ENCODE measurements around the gene KCNN3. TPM values are rescaled to one million over a fixed set of nuclear protein-coding genes. Genes with fewer than 3 reads are reported as not detected.

The KCNN3 gene
- total and polyA plus RNA-seq, 2 of the 13 experiments (the other 11 are each of a cell fraction or from before 2014, with no cell fraction given), result not detected

- DNase-seq (ENCODE audit: low spot score) (no peak), FAIRE-seq (no peak), ATAC-seq (no peak)
- Histone ChIP-seq H3K27me3 (ENCODE audit: control insufficient read depth in 1 of 2, insufficient read depth in 2 of 2, low read length in 2 of 2) (0 out of 5 replicates have a peak, but pooled peaks cover 0 to 15% of the 10 kb centered on the region in 2 experiments), H3K4me1 (ENCODE audit: insufficient read depth, low read length) (no peaks in the 10 kb centered on the region), H3K27ac (ENCODE audit: extremely low read length, insufficient read depth, low read length) (no peak overlapping the region), H3K4me2 (ENCODE audit: low read depth, low read length) (no peak overlapping the region), H2AFZ (ENCODE audit: low read length) (no peak overlapping the region), H4K20me1 (ENCODE audit: insufficient read depth, low read length) (no peaks in the 10 kb centered on the region), H3K9me3 (ENCODE audit: low read length) (no peaks in the 10 kb centered on the region), H3K36me3 (replicated peaks in 1 of 2; ENCODE audit: control insufficient read depth in 1 of 2, insufficient read depth in 2 of 2, low read length in 2 of 2) (no peaks in the 10 kb centered on the region), H3K4me3 (replicated peaks in 1 of 3; ENCODE audit: insufficient read depth in 1 of 3, low read depth in 2 of 3, low read length in 3 of 3) (no peak overlapping the region), H3K79me2 (ENCODE audit: insufficient read depth, low read length) (no peaks in the 10 kb centered on the region), H3K9ac (ENCODE audit: insufficient read depth, low read depth, low read length) (no peak overlapping the region)
- no TSS peak for BruUV-seq (replicated peaks)
- ChIA-PET CTCF (ENCODE audit: low intra/inter-chr PET ratio, low total read pairs) (no interaction called here), POLR2A (no interaction called here)
- in situ Hi-C loops (cut with HindIII; ENCODE audit: extremely low pct_ligation_motif_present, low pct_unique_long_range_greater_than_20kb), result no loop called here
- no peak for TF ChIP-seq KDM5B (CRISPR knock-in tag; IDR thresholded peaks at IDR 0.05; ENCODE audit: borderline replicate concordance)
- no peak for TF ChIP-seq ZNF317 (CRISPR knock-in tag; IDR thresholded peaks at IDR 0.05)
- no peak for TF ChIP-seq ZSCAN21 (CRISPR knock-in tag; IDR thresholded peaks at IDR 0.05; ENCODE audit: borderline replicate concordance)
- no peak for TF ChIP-seq NCOA5 (CRISPR knock-in tag; IDR thresholded peaks at IDR 0.05)
- no peak for TF ChIP-seq ZNF678 (CRISPR knock-in tag; IDR thresholded peaks at IDR 0.05)
- no peak for TF ChIP-seq TMF1 (CRISPR knock-in tag; IDR thresholded peaks at IDR 0.05; ENCODE audit: low read depth)
- no peak for TF ChIP-seq ZBTB33 (CRISPR knock-in tag; IDR thresholded peaks at IDR 0.05)
- no peak for TF ChIP-seq ZNF775 (CRISPR knock-in tag; IDR thresholded peaks at IDR 0.05; ENCODE audit: borderline replicate concordance)
- TF ChIP-seq ZNF224 (CRISPR knock-in tag; IDR thresholded peaks at IDR 0.05), result no peak
- TF ChIP-seq, protein P1, sequence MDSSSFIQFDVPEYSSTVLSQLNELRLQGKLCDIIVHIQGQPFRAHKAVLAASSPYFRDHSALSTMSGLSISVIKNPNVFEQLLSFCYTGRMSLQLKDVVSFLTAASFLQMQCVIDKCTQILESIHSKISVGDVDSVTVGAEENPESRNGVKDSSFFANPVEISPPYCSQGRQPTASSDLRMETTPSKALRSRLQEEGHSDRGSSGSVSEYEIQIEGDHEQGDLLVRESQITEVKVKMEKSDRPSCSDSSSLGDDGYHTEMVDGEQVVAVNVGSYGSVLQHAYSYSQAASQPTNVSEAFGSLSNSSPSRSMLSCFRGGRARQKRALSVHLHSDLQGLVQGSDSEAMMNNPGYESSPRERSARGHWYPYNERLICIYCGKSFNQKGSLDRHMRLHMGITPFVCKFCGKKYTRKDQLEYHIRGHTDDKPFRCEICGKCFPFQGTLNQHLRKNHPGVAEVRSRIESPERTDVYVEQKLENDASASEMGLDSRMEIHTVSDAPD (CRISPR knock-in tag; IDR thresholded peaks at IDR 0.05), result no peak
- TF ChIP-seq UBTF (CRISPR knock-in tag; IDR thresholded peaks at IDR 0.05), result no peak
- no peak for TF ChIP-seq ZNF891 (CRISPR knock-in tag; IDR thresholded peaks at IDR 0.05)
- TF ChIP-seq, protein P2, sequence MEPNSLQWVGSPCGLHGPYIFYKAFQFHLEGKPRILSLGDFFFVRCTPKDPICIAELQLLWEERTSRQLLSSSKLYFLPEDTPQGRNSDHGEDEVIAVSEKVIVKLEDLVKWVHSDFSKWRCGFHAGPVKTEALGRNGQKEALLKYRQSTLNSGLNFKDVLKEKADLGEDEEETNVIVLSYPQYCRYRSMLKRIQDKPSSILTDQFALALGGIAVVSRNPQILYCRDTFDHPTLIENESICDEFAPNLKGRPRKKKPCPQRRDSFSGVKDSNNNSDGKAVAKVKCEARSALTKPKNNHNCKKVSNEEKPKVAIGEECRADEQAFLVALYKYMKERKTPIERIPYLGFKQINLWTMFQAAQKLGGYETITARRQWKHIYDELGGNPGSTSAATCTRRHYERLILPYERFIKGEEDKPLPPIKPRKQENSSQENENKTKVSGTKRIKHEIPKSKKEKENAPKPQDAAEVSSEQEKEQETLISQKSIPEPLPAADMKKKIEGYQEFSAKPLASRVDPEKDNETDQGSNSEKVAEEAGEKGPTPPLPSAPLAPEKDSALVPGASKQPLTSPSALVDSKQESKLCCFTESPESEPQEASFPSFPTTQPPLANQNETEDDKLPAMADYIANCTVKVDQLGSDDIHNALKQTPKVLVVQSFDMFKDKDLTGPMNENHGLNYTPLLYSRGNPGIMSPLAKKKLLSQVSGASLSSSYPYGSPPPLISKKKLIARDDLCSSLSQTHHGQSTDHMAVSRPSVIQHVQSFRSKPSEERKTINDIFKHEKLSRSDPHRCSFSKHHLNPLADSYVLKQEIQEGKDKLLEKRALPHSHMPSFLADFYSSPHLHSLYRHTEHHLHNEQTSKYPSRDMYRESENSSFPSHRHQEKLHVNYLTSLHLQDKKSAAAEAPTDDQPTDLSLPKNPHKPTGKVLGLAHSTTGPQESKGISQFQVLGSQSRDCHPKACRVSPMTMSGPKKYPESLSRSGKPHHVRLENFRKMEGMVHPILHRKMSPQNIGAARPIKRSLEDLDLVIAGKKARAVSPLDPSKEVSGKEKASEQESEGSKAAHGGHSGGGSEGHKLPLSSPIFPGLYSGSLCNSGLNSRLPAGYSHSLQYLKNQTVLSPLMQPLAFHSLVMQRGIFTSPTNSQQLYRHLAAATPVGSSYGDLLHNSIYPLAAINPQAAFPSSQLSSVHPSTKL (CRISPR knock-in tag; IDR thresholded peaks at IDR 0.05), result no peak
- no peak for TF ChIP-seq NFATC3 (CRISPR knock-in tag; IDR thresholded peaks at IDR 0.05)
- no peak for TF ChIP-seq FOXJ3 (CRISPR knock-in tag; IDR thresholded peaks at IDR 0.05; ENCODE audit: borderline replicate concordance)
- 66% methylated on average over 6 of the region's 6 CpGs for WGBS (ENCODE audit: low lambda C conversion rate)
- intact Hi-C loops (cut with micrococcal nuclease; ENCODE audit: unreplicated experiment), result no loop called here
Measured at GRCh38 chr1:154899041-154899440, 29.0 kb upstream of the KCNN3 start.

All from HepG2 (cell line).